H1 (cell line): ENCODE data around the gene STAM. TPM values are rescaled to one million over a fixed set of nuclear protein-coding genes. Genes with fewer than 3 reads are reported as not detected.

ENCODE experiments used
- CEBPB ChIP-seq: IDR thresholded peaks from 2 replicates; pipeline ENCODE4 v1.6.1; 2012; ENCODE audit warnings: low read depth, low read length
- CHD2 ChIP-seq: IDR thresholded peaks from 2 replicates; pipeline ENCODE4 v1.6.1; 2012; ENCODE audit warnings: low read length, improper control_type of control experiment
- GTF2F1 ChIP-seq: IDR thresholded peaks from 2 replicates; pipeline ENCODE4 v1.6.1; 2012; ENCODE audit warnings: low read depth, low read length, improper control_type of control experiment, borderline replicate concordance
- JUN ChIP-seq: IDR thresholded peaks from 2 replicates; pipeline ENCODE4 v1.6.1; 2011; ENCODE audit warnings: low read depth, mild to moderate bottlenecking, improper control_type of control experiment, low read length
- JUND ChIP-seq: IDR thresholded peaks from 2 replicates; pipeline ENCODE4 v1.6.1; 2011; ENCODE audit warnings: mild to moderate bottlenecking, improper control_type of control experiment, low read length
- MAFK ChIP-seq: IDR thresholded peaks from 2 replicates; pipeline ENCODE4 v1.6.1; 2012; ENCODE audit warnings: low read depth, mild to moderate bottlenecking, improper control_type of control experiment, low read length
- RBBP5 ChIP-seq: IDR thresholded peaks from 2 replicates; pipeline ENCODE4 v1.7.1; 2012; ENCODE audit warnings: low read depth, mild to moderate bottlenecking, inconsistent platforms, low read length, moderate library complexity, borderline replicate concordance
- SP4 ChIP-seq: IDR thresholded peaks from 2 replicates; pipeline ENCODE4 v1.6.1; 2012; ENCODE audit warnings: low read length, inconsistent platforms
- polyA plus RNA-seq, 7 experiments: library from polyadenylated mRNA; depleted of rRNA in 3 of 7; stranded (reverse) in 5 of 7; unstranded in 2 of 7; fragments of >200 nt in 5 of 7; fragments of 200-250 nt in 2 of 7; gene quantifications; 1 replicate in 5 of 7; 2 replicates in 1 of 7; 4 replicates in 1 of 7; pipeline versions ENCODE4 v1.2.1 to v1.2.3, GENCODE V29; 2011 to 2013; ENCODE audit warnings: missing spikeins in 2 of 7, mixed read lengths in 2 of 7
- total RNA-seq: library from RNA; stranded (reverse); fragmentation: NEBNext Ultra II Directional; extraction: Animal tissue kit (Norgen Biotek cat#: 25700); gene quantifications from 2 replicates; pipeline ENCODE4 v1.2.1, GENCODE V29; 2021
- TF ChIP-seq, protein P1 (sequence below): fragments of 300-600 bp; sonication (generic); IDR thresholded peaks from 2 replicates; pipeline ENCODE4 v1.7.1; 2012; ENCODE audit warnings: low read length, moderate library complexity, mild to moderate bottlenecking, inconsistent platforms; ENCODE audit not compliant: insufficient replicate concordance
- TF ChIP-seq, protein P2 (sequence below), 3 experiments: IDR thresholded peaks; 1 replicate in 2 of 3; 2 replicates in 1 of 3; pipeline versions ENCODE4 v1.5.1 to v1.6.1; 2011; ENCODE audit warnings: low read length in 3 of 3, mild to moderate bottlenecking in 3 of 3, inconsistent platforms in 2 of 3, low read depth in 1 of 3, moderate library complexity in 1 of 3; ENCODE audit not compliant: insufficient read depth in 1 of 3; ENCODE audit errors: control extremely low read depth in 1 of 3

Gene STAM
- total and polyA plus RNA-seq, 2 of the 8 experiments (the other 6 are each of a cell fraction or from before 2014, with no cell fraction given), result 22.0 to 27.8 TPM

DNA sequence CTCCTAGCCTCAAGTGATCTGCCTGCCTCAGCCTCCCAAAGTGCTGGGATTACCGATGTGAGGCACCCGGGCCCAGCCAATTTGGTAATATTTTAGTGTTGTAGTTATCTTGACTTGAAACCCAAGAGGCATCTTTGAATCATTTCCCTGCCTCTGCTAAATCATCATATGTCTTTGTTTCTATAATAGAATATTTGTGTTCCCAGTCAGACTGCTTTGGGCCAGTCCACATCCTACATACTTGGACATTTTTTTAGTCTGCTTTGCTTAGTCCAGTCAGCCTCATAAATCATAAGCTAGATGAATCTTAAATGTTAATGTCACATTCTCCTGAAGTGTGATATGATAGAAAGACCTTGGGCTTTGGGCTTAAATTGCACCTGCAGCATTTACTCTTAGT lies 5.9 kb downstream of the STAM start (continued):
- TF ChIP-seq, protein P1, sequence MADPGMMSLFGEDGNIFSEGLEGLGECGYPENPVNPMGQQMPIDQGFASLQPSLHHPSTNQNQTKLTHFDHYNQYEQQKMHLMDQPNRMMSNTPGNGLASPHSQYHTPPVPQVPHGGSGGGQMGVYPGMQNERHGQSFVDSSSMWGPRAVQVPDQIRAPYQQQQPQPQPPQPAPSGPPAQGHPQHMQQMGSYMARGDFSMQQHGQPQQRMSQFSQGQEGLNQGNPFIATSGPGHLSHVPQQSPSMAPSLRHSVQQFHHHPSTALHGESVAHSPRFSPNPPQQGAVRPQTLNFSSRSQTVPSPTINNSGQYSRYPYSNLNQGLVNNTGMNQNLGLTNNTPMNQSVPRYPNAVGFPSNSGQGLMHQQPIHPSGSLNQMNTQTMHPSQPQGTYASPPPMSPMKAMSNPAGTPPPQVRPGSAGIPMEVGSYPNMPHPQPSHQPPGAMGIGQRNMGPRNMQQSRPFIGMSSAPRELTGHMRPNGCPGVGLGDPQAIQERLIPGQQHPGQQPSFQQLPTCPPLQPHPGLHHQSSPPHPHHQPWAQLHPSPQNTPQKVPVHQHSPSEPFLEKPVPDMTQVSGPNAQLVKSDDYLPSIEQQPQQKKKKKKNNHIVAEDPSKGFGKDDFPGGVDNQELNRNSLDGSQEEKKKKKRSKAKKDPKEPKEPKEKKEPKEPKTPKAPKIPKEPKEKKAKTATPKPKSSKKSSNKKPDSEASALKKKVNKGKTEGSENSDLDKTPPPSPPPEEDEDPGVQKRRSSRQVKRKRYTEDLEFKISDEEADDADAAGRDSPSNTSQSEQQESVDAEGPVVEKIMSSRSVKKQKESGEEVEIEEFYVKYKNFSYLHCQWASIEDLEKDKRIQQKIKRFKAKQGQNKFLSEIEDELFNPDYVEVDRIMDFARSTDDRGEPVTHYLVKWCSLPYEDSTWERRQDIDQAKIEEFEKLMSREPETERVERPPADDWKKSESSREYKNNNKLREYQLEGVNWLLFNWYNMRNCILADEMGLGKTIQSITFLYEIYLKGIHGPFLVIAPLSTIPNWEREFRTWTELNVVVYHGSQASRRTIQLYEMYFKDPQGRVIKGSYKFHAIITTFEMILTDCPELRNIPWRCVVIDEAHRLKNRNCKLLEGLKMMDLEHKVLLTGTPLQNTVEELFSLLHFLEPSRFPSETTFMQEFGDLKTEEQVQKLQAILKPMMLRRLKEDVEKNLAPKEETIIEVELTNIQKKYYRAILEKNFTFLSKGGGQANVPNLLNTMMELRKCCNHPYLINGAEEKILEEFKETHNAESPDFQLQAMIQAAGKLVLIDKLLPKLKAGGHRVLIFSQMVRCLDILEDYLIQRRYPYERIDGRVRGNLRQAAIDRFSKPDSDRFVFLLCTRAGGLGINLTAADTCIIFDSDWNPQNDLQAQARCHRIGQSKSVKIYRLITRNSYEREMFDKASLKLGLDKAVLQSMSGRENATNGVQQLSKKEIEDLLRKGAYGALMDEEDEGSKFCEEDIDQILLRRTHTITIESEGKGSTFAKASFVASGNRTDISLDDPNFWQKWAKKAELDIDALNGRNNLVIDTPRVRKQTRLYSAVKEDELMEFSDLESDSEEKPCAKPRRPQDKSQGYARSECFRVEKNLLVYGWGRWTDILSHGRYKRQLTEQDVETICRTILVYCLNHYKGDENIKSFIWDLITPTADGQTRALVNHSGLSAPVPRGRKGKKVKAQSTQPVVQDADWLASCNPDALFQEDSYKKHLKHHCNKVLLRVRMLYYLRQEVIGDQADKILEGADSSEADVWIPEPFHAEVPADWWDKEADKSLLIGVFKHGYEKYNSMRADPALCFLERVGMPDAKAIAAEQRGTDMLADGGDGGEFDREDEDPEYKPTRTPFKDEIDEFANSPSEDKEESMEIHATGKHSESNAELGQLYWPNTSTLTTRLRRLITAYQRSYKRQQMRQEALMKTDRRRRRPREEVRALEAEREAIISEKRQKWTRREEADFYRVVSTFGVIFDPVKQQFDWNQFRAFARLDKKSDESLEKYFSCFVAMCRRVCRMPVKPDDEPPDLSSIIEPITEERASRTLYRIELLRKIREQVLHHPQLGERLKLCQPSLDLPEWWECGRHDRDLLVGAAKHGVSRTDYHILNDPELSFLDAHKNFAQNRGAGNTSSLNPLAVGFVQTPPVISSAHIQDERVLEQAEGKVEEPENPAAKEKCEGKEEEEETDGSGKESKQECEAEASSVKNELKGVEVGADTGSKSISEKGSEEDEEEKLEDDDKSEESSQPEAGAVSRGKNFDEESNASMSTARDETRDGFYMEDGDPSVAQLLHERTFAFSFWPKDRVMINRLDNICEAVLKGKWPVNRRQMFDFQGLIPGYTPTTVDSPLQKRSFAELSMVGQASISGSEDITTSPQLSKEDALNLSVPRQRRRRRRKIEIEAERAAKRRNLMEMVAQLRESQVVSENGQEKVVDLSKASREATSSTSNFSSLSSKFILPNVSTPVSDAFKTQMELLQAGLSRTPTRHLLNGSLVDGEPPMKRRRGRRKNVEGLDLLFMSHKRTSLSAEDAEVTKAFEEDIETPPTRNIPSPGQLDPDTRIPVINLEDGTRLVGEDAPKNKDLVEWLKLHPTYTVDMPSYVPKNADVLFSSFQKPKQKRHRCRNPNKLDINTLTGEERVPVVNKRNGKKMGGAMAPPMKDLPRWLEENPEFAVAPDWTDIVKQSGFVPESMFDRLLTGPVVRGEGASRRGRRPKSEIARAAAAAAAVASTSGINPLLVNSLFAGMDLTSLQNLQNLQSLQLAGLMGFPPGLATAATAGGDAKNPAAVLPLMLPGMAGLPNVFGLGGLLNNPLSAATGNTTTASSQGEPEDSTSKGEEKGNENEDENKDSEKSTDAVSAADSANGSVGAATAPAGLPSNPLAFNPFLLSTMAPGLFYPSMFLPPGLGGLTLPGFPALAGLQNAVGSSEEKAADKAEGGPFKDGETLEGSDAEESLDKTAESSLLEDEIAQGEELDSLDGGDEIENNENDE, result no peak
- TF ChIP-seq RBBP5 (no peak), JUND (no peak), MAFK (no peak), JUN (no peak), CHD2 (no peak), CEBPB (no peak), SP4 (no peak), GTF2F1 (no peak)
- TF ChIP-seq, protein P2, sequence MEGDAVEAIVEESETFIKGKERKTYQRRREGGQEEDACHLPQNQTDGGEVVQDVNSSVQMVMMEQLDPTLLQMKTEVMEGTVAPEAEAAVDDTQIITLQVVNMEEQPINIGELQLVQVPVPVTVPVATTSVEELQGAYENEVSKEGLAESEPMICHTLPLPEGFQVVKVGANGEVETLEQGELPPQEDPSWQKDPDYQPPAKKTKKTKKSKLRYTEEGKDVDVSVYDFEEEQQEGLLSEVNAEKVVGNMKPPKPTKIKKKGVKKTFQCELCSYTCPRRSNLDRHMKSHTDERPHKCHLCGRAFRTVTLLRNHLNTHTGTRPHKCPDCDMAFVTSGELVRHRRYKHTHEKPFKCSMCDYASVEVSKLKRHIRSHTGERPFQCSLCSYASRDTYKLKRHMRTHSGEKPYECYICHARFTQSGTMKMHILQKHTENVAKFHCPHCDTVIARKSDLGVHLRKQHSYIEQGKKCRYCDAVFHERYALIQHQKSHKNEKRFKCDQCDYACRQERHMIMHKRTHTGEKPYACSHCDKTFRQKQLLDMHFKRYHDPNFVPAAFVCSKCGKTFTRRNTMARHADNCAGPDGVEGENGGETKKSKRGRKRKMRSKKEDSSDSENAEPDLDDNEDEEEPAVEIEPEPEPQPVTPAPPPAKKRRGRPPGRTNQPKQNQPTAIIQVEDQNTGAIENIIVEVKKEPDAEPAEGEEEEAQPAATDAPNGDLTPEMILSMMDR (IDR thresholded peaks at IDR 0.05; ENCODE audit: control extremely low read depth in 1 of 3, insufficient read depth in 1 of 3, low read depth in 1 of 3, low read length in 3 of 3), result no peak
